HEK293 (cell line): ENCODE measurements around the gene GRB2.

Source experiments
- CTCF ChIA-PET: fragments of 350-600 bp; formaldehyde crosslinking; extraction: SDS; loops from one replicate; lab custom pipeline; 2021; ENCODE audit warnings: antibody characterized with exemption; lab: Yijun Ruan, JAX
- POLR2A ChIA-PET: fragments of 300-600 bp; formaldehyde crosslinking; extraction: SDS; loops from one replicate; lab custom pipeline; 2020; ENCODE audit warnings: antibody characterized with exemption, inconsistent platforms; lab: Yijun Ruan, JAX
- H3K27ac ChIP-seq: fragments of 200-500 bp; sonication (Bioruptor generic); 2 replicates; pipeline ENCODE4 v1.5.1; 2014; ENCODE audit warnings: low read depth, low read length, control low read depth, inconsistent platforms; ENCODE audit errors: extremely low read depth
- H3K36me3 ChIP-seq, 2 experiments: fragments of 200-500 bp in 1 of 2; sonication (Bioruptor generic) in 1 of 2; 1 replicate in 1 of 2; 2 replicates in 1 of 2; pipeline ENCODE4 v1.5.1; 2014 to 2017; ENCODE audit warnings: inconsistent platforms in 2 of 2, low read length in 2 of 2; ENCODE audit not compliant: control insufficient read depth in 2 of 2, insufficient read depth in 1 of 2
- H3K4me1 ChIP-seq: fragments of 200-500 bp; sonication (Bioruptor generic); 2 replicates; pipeline ENCODE4 v1.5.1; 2014; ENCODE audit warnings: mild to moderate bottlenecking, low read length, inconsistent platforms; ENCODE audit not compliant: control insufficient read depth, insufficient read depth
- H3K4me3 ChIP-seq: 2 replicates; pipeline ENCODE4 v1.5.1; 2011; ENCODE audit warnings: low read depth, mild to moderate bottlenecking, control low read depth, low read length, moderate library complexity
- H3K9me3 ChIP-seq: fragments of 200-500 bp; sonication (Bioruptor generic); 2 replicates; pipeline ENCODE4 v1.5.1; 2014; ENCODE audit warnings: low read depth, low read length, inconsistent platforms; ENCODE audit not compliant: control insufficient read depth, insufficient read depth
- BCL11B ChIP-seq: fragments of 450-650 bp; formaldehyde crosslinking; IDR thresholded peaks from 2 replicates; pipeline ENCODE4 v1.5.1; 2016; ENCODE audit warnings: low read depth, missing biosample characterization, missing genetic modification characterization
- CTCF ChIP-seq: fragments of 450-650 bp; formaldehyde crosslinking; IDR thresholded peaks from 2 replicates; pipeline ENCODE4 v1.5.1; 2016; ENCODE audit warnings: missing biosample characterization, missing genetic modification characterization
- EGR2 ChIP-seq: fragments of 450-650 bp; formaldehyde crosslinking; IDR thresholded peaks from 2 replicates; pipeline ENCODE4 v1.5.1; 2016; ENCODE audit warnings: low read depth, missing biosample characterization, missing genetic modification characterization
- GLIS2 ChIP-seq: fragments of 450-650 bp; formaldehyde crosslinking; IDR thresholded peaks from 2 replicates; pipeline ENCODE4 v1.5.1; 2016; ENCODE audit warnings: missing biosample characterization, missing genetic modification characterization
- KLF16 ChIP-seq: fragments of 450-650 bp; formaldehyde crosslinking; IDR thresholded peaks from 2 replicates; pipeline ENCODE4 v1.5.1; 2017; ENCODE audit warnings: missing biosample characterization, missing genetic modification characterization
- PRDM1 ChIP-seq: fragments of 450-650 bp; formaldehyde crosslinking; IDR thresholded peaks from 2 replicates; pipeline ENCODE4; 2016; ENCODE audit warnings: missing biosample characterization, missing genetic modification characterization
- SP2 ChIP-seq: fragments of 450-650 bp; formaldehyde crosslinking; IDR thresholded peaks from 2 replicates; pipeline ENCODE4 v1.5.1; 2016; ENCODE audit warnings: missing biosample characterization, missing genetic modification characterization
- SP3 ChIP-seq: fragments of 450-650 bp; formaldehyde crosslinking; IDR thresholded peaks from 2 replicates; pipeline ENCODE4 v1.5.1; 2016; ENCODE audit warnings: missing biosample characterization, missing genetic modification characterization
- WT1 ChIP-seq: fragments of 450-650 bp; formaldehyde crosslinking; IDR thresholded peaks from 2 replicates; pipeline ENCODE4 v1.5.1; 2016; ENCODE audit warnings: missing biosample characterization, missing genetic modification characterization
- ZBTB8A ChIP-seq: fragments of 450-650 bp; formaldehyde crosslinking; IDR thresholded peaks from 2 replicates; pipeline ENCODE4 v1.5.1; 2016; ENCODE audit warnings: missing biosample characterization, missing genetic modification characterization
- ZFHX2 ChIP-seq: fragments of 450-650 bp; formaldehyde crosslinking; conservative IDR thresholded peaks from 2 replicates; pipeline ENCODE4 v1.5.1; 2016; ENCODE audit warnings: missing biosample characterization, missing genetic modification characterization
- ZFP69B ChIP-seq: fragments of 450-650 bp; formaldehyde crosslinking; IDR thresholded peaks from 2 replicates; pipeline ENCODE4 v1.5.1; 2016; ENCODE audit warnings: missing biosample characterization, missing genetic modification characterization
- ZNF146 ChIP-seq: fragments of 450-650 bp; formaldehyde crosslinking; IDR thresholded peaks from 2 replicates; pipeline ENCODE4 v1.5.1; 2016; ENCODE audit warnings: missing biosample characterization, missing genetic modification characterization
- ZNF155 ChIP-seq: fragments of 450-650 bp; formaldehyde crosslinking; IDR thresholded peaks from 2 replicates; pipeline ENCODE4 v1.5.1; 2016; ENCODE audit warnings: missing biosample characterization, missing genetic modification characterization
- ZNF169 ChIP-seq: fragments of 450-650 bp; formaldehyde crosslinking; IDR thresholded peaks from 2 replicates; pipeline ENCODE4 v1.5.1; 2016; ENCODE audit warnings: missing biosample characterization, missing genetic modification characterization
- ZNF174 ChIP-seq: fragments of 450-650 bp; formaldehyde crosslinking; IDR thresholded peaks from 2 replicates; pipeline ENCODE4 v1.5.0; 2017; ENCODE audit warnings: missing biosample characterization, mild to moderate bottlenecking, missing genetic modification characterization
- ZNF214 ChIP-seq: fragments of 450-650 bp; formaldehyde crosslinking; IDR thresholded peaks from 2 replicates; pipeline ENCODE4 v1.5.1; 2017; ENCODE audit warnings: missing biosample characterization, mild to moderate bottlenecking, missing genetic modification characterization, borderline replicate concordance
- ZNF239 ChIP-seq: fragments of 450-650 bp; formaldehyde crosslinking; IDR thresholded peaks from 2 replicates; pipeline ENCODE4 v1.5.1; 2016; ENCODE audit warnings: missing biosample characterization, missing genetic modification characterization
- ZNF335 ChIP-seq: fragments of 450-650 bp; formaldehyde crosslinking; conservative IDR thresholded peaks from 2 replicates; pipeline ENCODE4 v1.5.1; 2016; ENCODE audit warnings: missing biosample characterization, missing genetic modification characterization
- ZNF394 ChIP-seq: fragments of 450-650 bp; formaldehyde crosslinking; IDR thresholded peaks from 2 replicates; pipeline ENCODE4 v1.5.1; 2016; ENCODE audit warnings: missing biosample characterization, missing genetic modification characterization, mild to moderate bottlenecking, moderate library complexity, borderline replicate concordance
- ZNF426 ChIP-seq: fragments of 450-650 bp; formaldehyde crosslinking; IDR thresholded peaks from 2 replicates; pipeline ENCODE4 v1.5.1; 2017; ENCODE audit warnings: missing biosample characterization, missing genetic modification characterization, mild to moderate bottlenecking, inconsistent platforms, moderate library complexity
- ZNF488 ChIP-seq: fragments of 450-650 bp; formaldehyde crosslinking; IDR thresholded peaks from 2 replicates; pipeline ENCODE4 v1.5.1; 2016; ENCODE audit warnings: missing biosample characterization, missing genetic modification characterization
- ZNF510 ChIP-seq: fragments of 450-650 bp; formaldehyde crosslinking; IDR thresholded peaks from 2 replicates; pipeline ENCODE4 v1.5.1; 2018; ENCODE audit warnings: mild to moderate bottlenecking, missing genetic modification characterization, missing biosample characterization; ENCODE audit not compliant: insufficient replicate concordance
- ZNF544 ChIP-seq: fragments of 450-650 bp; formaldehyde crosslinking; IDR thresholded peaks from 2 replicates; pipeline ENCODE4 v1.5.0; 2017; ENCODE audit warnings: missing biosample characterization, missing genetic modification characterization
- ZNF560 ChIP-seq: fragments of 450-650 bp; formaldehyde crosslinking; IDR thresholded peaks from 2 replicates; pipeline ENCODE4 v1.5.1; 2017; ENCODE audit warnings: missing biosample characterization, missing genetic modification characterization, borderline replicate concordance
- ZNF654 ChIP-seq: fragments of 450-650 bp; formaldehyde crosslinking; IDR thresholded peaks from 2 replicates; pipeline ENCODE4 v1.5.1; 2016; ENCODE audit warnings: low read depth, missing biosample characterization, missing genetic modification characterization
- ZNF701 ChIP-seq: fragments of 450-650 bp; formaldehyde crosslinking; IDR thresholded peaks from 2 replicates; pipeline ENCODE4 v1.5.1; 2016; ENCODE audit warnings: missing biosample characterization, missing genetic modification characterization
- ZNF837 ChIP-seq: fragments of 450-650 bp; formaldehyde crosslinking; IDR thresholded peaks from 2 replicates; pipeline ENCODE4 v1.5.1; 2016; ENCODE audit warnings: missing biosample characterization, missing genetic modification characterization
- TF ChIP-seq, protein P1 (sequence below): fragments of 450-650 bp; formaldehyde crosslinking; IDR thresholded peaks from 2 replicates; pipeline ENCODE4 v1.5.1; 2016; ENCODE audit warnings: missing biosample characterization, missing genetic modification characterization

GRB2 gene

DNA sequence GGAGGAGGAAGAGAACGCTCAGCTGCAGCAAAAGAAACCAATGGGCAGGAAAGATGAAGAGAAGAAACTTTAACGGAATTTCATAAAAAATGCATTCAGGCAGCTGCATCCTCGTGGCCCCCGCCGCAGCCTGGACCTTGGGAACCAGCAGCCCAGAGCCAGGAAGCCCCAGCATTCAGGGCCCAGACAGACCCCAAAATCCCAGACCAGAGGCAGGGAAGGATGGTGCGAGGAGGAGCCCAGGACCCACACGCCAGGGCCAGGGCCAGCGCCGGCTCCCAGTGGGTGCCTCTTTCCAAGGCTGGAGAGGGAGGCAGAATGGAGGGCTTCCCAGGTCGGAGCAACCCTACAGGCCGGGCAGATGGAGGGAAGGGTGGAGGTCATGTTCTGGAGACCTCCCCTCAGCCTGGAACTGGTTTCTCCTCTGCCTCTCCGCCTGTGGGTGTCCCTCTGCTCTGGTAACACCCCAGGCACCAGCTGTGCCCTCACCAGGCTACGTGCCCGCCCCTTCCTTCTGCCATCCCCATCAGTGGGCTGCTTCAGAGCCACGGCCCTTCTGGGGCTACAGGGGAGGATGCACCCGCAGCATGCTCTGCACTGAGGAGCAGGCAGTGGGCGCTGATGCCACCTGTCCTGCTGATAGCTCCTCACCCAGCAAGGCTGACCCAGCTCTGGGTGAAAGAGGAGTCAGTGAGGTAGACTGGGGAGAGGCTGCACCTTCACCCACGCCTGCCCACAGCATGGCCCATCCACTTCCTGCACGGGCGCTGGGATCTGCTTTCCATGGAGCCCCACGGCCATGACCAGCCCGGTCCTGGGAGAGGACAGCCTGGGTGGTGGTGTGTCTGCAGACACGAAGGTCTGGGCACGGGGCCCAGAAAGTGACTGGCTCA lies 133.3 kb downstream of the GRB2 start:
- TF ChIP-seq SP2 (peak; percentile 45), ZFP69B (no peak), WT1 (tag by site-specific recombination) (0 out of 2 replicates have a peak, but pooled peaks have one; percentile 0), ZBTB8A (tag by site-specific recombination) (no peak), CTCF (tag by site-specific recombination) (peak; percentile 38; the same call in 1 of the 2 replicates), ZNF560 (tag by site-specific recombination) (no peak), PRDM1 (no peak), ZNF239 (tag by site-specific recombination) (no peak), ZNF654 (tag by site-specific recombination) (no peak), ZFHX2 (tag by site-specific recombination) (peak; percentile 62; the same call in 1 of the 2 replicates), ZNF510 (tag by site-specific recombination) (no peak), SP3 (tag by site-specific recombination) (peak; percentile 48; the same call in 1 of the 2 replicates), ZNF169 (no peak), EGR2 (tag by site-specific recombination) (0 out of 2 replicates have a peak, but pooled peaks have one; percentile 5), ZNF155 (tag by site-specific recombination) (no peak), ZNF335 (peak; percentile 96), ZNF544 (tag by site-specific recombination) (no peak), ZNF837 (0 out of 2 replicates have a peak, but pooled peaks have one; percentile 10)
- TF ChIP-seq, protein P1, sequence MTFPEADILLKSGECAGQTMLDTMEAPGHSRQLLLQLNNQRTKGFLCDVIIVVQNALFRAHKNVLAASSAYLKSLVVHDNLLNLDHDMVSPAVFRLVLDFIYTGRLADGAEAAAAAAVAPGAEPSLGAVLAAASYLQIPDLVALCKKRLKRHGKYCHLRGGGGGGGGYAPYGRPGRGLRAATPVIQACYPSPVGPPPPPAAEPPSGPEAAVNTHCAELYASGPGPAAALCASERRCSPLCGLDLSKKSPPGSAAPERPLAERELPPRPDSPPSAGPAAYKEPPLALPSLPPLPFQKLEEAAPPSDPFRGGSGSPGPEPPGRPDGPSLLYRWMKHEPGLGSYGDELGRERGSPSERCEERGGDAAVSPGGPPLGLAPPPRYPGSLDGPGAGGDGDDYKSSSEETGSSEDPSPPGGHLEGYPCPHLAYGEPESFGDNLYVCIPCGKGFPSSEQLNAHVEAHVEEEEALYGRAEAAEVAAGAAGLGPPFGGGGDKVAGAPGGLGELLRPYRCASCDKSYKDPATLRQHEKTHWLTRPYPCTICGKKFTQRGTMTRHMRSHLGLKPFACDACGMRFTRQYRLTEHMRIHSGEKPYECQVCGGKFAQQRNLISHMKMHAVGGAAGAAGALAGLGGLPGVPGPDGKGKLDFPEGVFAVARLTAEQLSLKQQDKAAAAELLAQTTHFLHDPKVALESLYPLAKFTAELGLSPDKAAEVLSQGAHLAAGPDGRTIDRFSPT (tag by site-specific recombination) = peak; percentile 84
- peaks cover 5 to 39% of the 10 kb centered on the region in 2 experiments; a peak in 2 of 3 replicates for H3K36me3 ChIP-seq
- H3K9me3 ChIP-seq = no peaks in the 10 kb centered on the region
- ChIA-PET CTCF (interaction anchor here (0.6 to 5.1 kb wide), 14 partner anchors 9 to 254 kb away, joined by 3 to 61 read pairs (median 5); partner anchors contain the start of genes GGA3, MRPS7 and SLC25A19), POLR2A (interaction anchor here (0.6 to 6.6 kb wide), 9 partner anchors 11 to 399 kb away, joined by 3 to 111 read pairs (median 13); partner anchors contain the start of genes FDXR, GGA3, GRB2 and MRPS7)
- peaks cover 8% of the 10 kb centered on the region; the same call in 1 of the 2 replicates for H3K4me1 ChIP-seq
- H3K4me3 ChIP-seq = peak overlapping the region; percentile 78
- H3K27ac ChIP-seq = peak overlapping the region; percentile 94; the same call in 1 of the 2 replicates

GRCh38 chr17:75271233-75271954 lies 134.1 kb downstream of the GRB2 start:
- H3K27ac ChIP-seq = peak overlapping the region; percentile 94; the same call in 1 of the 2 replicates
- TF ChIP-seq ZNF488 (tag by site-specific recombination) (no peak), BCL11B (tag by site-specific recombination) (no peak), ZNF426 (no peak), ZNF146 (tag by site-specific recombination) (no peak), ZFP69B (no peak), KLF16 (tag by site-specific recombination) (no peak), ZNF214 (tag by site-specific recombination) (no peak), ZNF394 (tag by site-specific recombination) (no peak), ZNF510 (tag by site-specific recombination) (no peak), ZNF701 (tag by site-specific recombination) (no peak), GLIS2 (tag by site-specific recombination) (peak; percentile 40; the same call in 1 of the 2 replicates), SP2 (no peak), ZNF174 (tag by site-specific recombination) (no peak)

More at GRCh38 chr17:75271233-75271954, 134.1 kb downstream of the GRB2 start:
- Histone ChIP-seq H3K4me3 (peak overlapping the region; percentile 78), H3K9me3 (no peaks in the 10 kb centered on the region), H3K36me3 (peaks cover 8 to 44% of the 10 kb centered on the region in 2 experiments; a peak in 2 of 3 replicates), H3K4me1 (peaks cover 9% of the 10 kb centered on the region; the same call in 1 of the 2 replicates)
- ChIA-PET CTCF (interaction anchor here (0.6 to 5.1 kb wide), 52 partner anchors 8 to 479 kb away, joined by 3 to 61 read pairs (median 4); partner anchors contain the start of genes GGA3, MRPS7, NT5C and NUP85), POLR2A (interaction anchor here (0.6 to 6.6 kb wide), 23 partner anchors 9 to 398 kb away, joined by 3 to 111 read pairs (median 5); partner anchors contain the start of genes FDXR, GGA3, GRB2 and MRPS7)
